Neuronal stem cell (in vitro differentiated cells): ENCODE results near the gene SLC49A3.
A peak's percentile ranks its signal among the peaks of the same experiment; 100 is the strongest.
"Not testable (repeated sequence)": the region's sequence is repeated elsewhere in the genome, so short reads cannot be mapped to it uniquely, and the experiment has no call there.

Source experiments
- DNase-seq: peaks from one replicate; pipeline ENCODE4 v3.0.0-alpha.2; 2013; ENCODE audit warnings: low spot score
- H2AFZ ChIP-seq: one replicate; pipeline ENCODE4 v1.6.1; 2013; ENCODE audit warnings: mild to moderate bottlenecking, low read length, inconsistent platforms
- H2AK5ac ChIP-seq: 2 replicates; pipeline ENCODE4 v1.6.1; 2013; ENCODE audit warnings: low read depth, mild to moderate bottlenecking, inconsistent platforms, low read length, moderate library complexity, mixed read lengths
- H2BK120ac ChIP-seq: 2 replicates; pipeline ENCODE4 v1.6.1; 2013; ENCODE audit warnings: low read depth, mild to moderate bottlenecking, inconsistent platforms, low read length, moderate library complexity, mixed read lengths
- H2BK12ac ChIP-seq: one replicate; pipeline ENCODE4 v1.6.1; 2013; ENCODE audit warnings: low read length, inconsistent platforms
- H2BK15ac ChIP-seq: 2 replicates; pipeline ENCODE4 v1.6.1; 2013; ENCODE audit warnings: mild to moderate bottlenecking, low read length, inconsistent platforms, mixed read lengths
- H2BK5ac ChIP-seq: one replicate; pipeline ENCODE4 v1.6.1; 2013; ENCODE audit warnings: inconsistent platforms, mild to moderate bottlenecking, low read length, moderate library complexity
- H3K14ac ChIP-seq: one replicate; pipeline ENCODE4 v1.6.1; 2013; ENCODE audit warnings: low read length, inconsistent platforms
- H3K18ac ChIP-seq: 2 replicates; pipeline ENCODE4 v1.6.1; 2013; ENCODE audit warnings: low read length, inconsistent platforms
- H3K23ac ChIP-seq: 2 replicates; pipeline ENCODE4 v1.6.1; 2013; ENCODE audit warnings: low read depth, mild to moderate bottlenecking, mixed read lengths, low read length, inconsistent platforms; ENCODE audit not compliant: poor library complexity
- H3K27ac ChIP-seq: replicated peaks from 3 replicates; pipeline ENCODE4 v1.5.1; 2013; ENCODE audit warnings: low read length, inconsistent platforms
- H3K27me3 ChIP-seq, 3 experiments: 2 replicates each; pipeline ENCODE4 v1.6.1; 2013; ENCODE audit warnings: low read length in 3 of 3, mild to moderate bottlenecking in 2 of 3, inconsistent platforms in 1 of 3, low read depth in 1 of 3, mixed read lengths in 1 of 3, moderate library complexity in 1 of 3; ENCODE audit not compliant: control insufficient read depth in 3 of 3, insufficient read depth in 3 of 3
- H3K36me3 ChIP-seq, 2 donors: replicated peaks in 1 of 2; 2 replicates each; pipeline ENCODE4 v1.6.1; 2013; ENCODE audit warnings: low read length in 2 of 2; ENCODE audit not compliant: control insufficient read depth in 2 of 2, insufficient read depth in 2 of 2
- H3K4ac ChIP-seq: 2 replicates; pipeline ENCODE4 v1.6.1; 2013; ENCODE audit warnings: inconsistent platforms, mild to moderate bottlenecking, low read length, moderate library complexity
- H3K4me1 ChIP-seq, 2 donors: 1 replicate in 1 of 2; 2 replicates in 1 of 2; pipeline ENCODE4 v1.6.1; 2013; ENCODE audit warnings: low read length in 2 of 2, low read depth in 1 of 2; ENCODE audit not compliant: control insufficient read depth in 2 of 2, insufficient read depth in 1 of 2
- H3K4me2 ChIP-seq: one replicate; pipeline ENCODE4 v1.6.1; 2013; ENCODE audit warnings: mild to moderate bottlenecking, low read length, inconsistent platforms; ENCODE audit not compliant: insufficient read depth, poor library complexity, severe bottlenecking
- H3K4me3 ChIP-seq, 2 donors: 2 replicates each; pipeline ENCODE4 v1.5.1; 2013; ENCODE audit warnings: low read length in 2 of 2, mild to moderate bottlenecking in 2 of 2, inconsistent platforms in 1 of 2, moderate library complexity in 1 of 2
- H3K79me1 ChIP-seq: one replicate; pipeline ENCODE4 v1.6.1; 2013; ENCODE audit warnings: low read depth, mild to moderate bottlenecking, inconsistent platforms, low read length, moderate library complexity
- H3K9ac ChIP-seq: one replicate; pipeline ENCODE4 v1.6.1; 2013; ENCODE audit warnings: mild to moderate bottlenecking, low read depth, low read length, inconsistent platforms; ENCODE audit not compliant: poor library complexity
- H3K9me3 ChIP-seq, 2 donors: replicated peaks in 1 of 2; 2 replicates each; pipeline versions ENCODE3 to v1.6.1; 2013; ENCODE audit warnings: low read length in 2 of 2, mild to moderate bottlenecking in 2 of 2, inconsistent platforms in 1 of 2, low read depth in 1 of 2, mixed read lengths in 1 of 2, moderate library complexity in 1 of 2; ENCODE audit not compliant: control insufficient read depth in 2 of 2, insufficient read depth in 1 of 2
- H4K8ac ChIP-seq: one replicate; pipeline ENCODE4 v1.6.1; 2013; ENCODE audit warnings: low read depth, mild to moderate bottlenecking, inconsistent platforms, low read length, moderate library complexity
- H4K91ac ChIP-seq: one replicate; pipeline ENCODE4 v1.6.1; 2013; ENCODE audit warnings: low read length, low read depth, mild to moderate bottlenecking, inconsistent platforms; ENCODE audit not compliant: poor library complexity
- WGBS, 2 donors: extraction: QIAGEN DNeasy Blood & Tissue Kit; methylation state at CpG; one replicate each; pipeline ENCODE4 v1.1.7; 2013; ENCODE audit warnings: missing lambda C conversion rate in 2 of 2, mixed read lengths in 1 of 2; ENCODE audit not compliant: insufficient read length in 2 of 2, insufficient replicate concordance in 1 of 2; ENCODE audit errors: extremely low coverage in 2 of 2; 5-methylcytosine and 5-hydroxymethylcytosine counted together

SLC49A3 gene

GRCh38 chr4:635851-636627 is 52.9 kb downstream of the SLC49A3 start:
- no peak overlapping the region for H4K8ac ChIP-seq
- H2BK12ac ChIP-seq = no peak overlapping the region
- H2BK5ac ChIP-seq = no peak overlapping the region
- H3K4me3 ChIP-seq = no peak overlapping the region
- H3K9ac ChIP-seq = peak overlapping the region; percentile 84
- no peak overlapping the region for H3K4me2 ChIP-seq
- peak overlapping the region; percentile 88 for H2AK5ac ChIP-seq
- peaks cover 0 to 4% (median 0%) of the 10 kb centered on the region in 3 experiments for H3K27me3 ChIP-seq
- peaks cover 2% of the 10 kb centered on the region for H3K79me1 ChIP-seq
- no peak for DNase-seq
- H3K23ac ChIP-seq = peak overlapping the region; percentile 85
- H3K36me3 ChIP-seq = no peaks in the 10 kb centered on the region
- H3K27ac ChIP-seq = no peak overlapping the region
- peaks cover 0 to 3% of the 10 kb centered on the region in 2 donors for H3K4me1 ChIP-seq
- peak overlapping the region; percentile 30 for H4K91ac ChIP-seq
- no peak overlapping the region for H3K4ac ChIP-seq
- WGBS, 2 donors = no CpG with 5 or more reads among the region's 22 CpGs
- H2BK15ac ChIP-seq = peak overlapping the region; percentile 11
- no peak overlapping the region for H2AFZ ChIP-seq
- H3K18ac ChIP-seq = peak overlapping the region; percentile 38
- peaks cover 6 to 11% of the 10 kb centered on the region in 2 donors for H3K9me3 ChIP-seq
- H3K14ac ChIP-seq = peak overlapping the region; percentile 82
- no peak overlapping the region for H2BK120ac ChIP-seq

GRCh38 chr4:635066-635835 is 53.7 kb downstream of the SLC49A3 start:
- not testable (repeated sequence) for H3K4ac ChIP-seq, H3K79me1 ChIP-seq, DNase-seq, H3K18ac ChIP-seq, H4K91ac ChIP-seq, H2AFZ ChIP-seq, H2BK15ac ChIP-seq, H3K4me1 ChIP-seq, H2BK5ac ChIP-seq, H3K4me2 ChIP-seq, H3K27ac ChIP-seq, H3K36me3 ChIP-seq, H3K4me3 ChIP-seq, H3K27me3 ChIP-seq, H2BK120ac ChIP-seq, H2AK5ac ChIP-seq
- no CpG with 5 or more reads among the region's 46 CpGs for WGBS, 2 donors
- Histone ChIP-seq H3K9ac (peak overlapping the region; percentile 44), H4K8ac (peak overlapping the region; percentile 43), H3K23ac (peak overlapping the region; percentile 65), H3K9me3 (peaks cover 4 to 11% of the 10 kb centered on the region in 2 donors), H2BK12ac (peak overlapping the region; percentile 22), H3K14ac (peak overlapping the region; percentile 56)

- no peak overlapping the region for H2BK5ac ChIP-seq
- peaks cover 2% of the 10 kb centered on the region for H3K79me1 ChIP-seq
- no peak overlapping the region for H3K14ac ChIP-seq
- no peak overlapping the region for H2AK5ac ChIP-seq
- peak overlapping the region; percentile 38 for H3K18ac ChIP-seq
- H2AFZ ChIP-seq = no peak overlapping the region
- no peak overlapping the region for H2BK15ac ChIP-seq
- no peak overlapping the region for H3K4me2 ChIP-seq
- H3K9me3 ChIP-seq = peaks cover 4 to 11% of the 10 kb centered on the region in 2 donors
- H2BK12ac ChIP-seq = no peak overlapping the region
- H3K23ac ChIP-seq = peak overlapping the region; percentile 73
- no peak overlapping the region for H3K4me3 ChIP-seq
- peaks cover 0 to 3% of the 10 kb centered on the region in 2 donors for H3K4me1 ChIP-seq
- no peak overlapping the region for H3K4ac ChIP-seq
- no peak overlapping the region for H3K27ac ChIP-seq
- peaks cover 0 to 8% (median 0%) of the 10 kb centered on the region in 3 experiments for H3K27me3 ChIP-seq
- DNase-seq = no peak
- no CpG with 5 or more reads among the region's 23 CpGs for whole genome bisulfite sequencing, 2 donors
- H4K91ac ChIP-seq = no peak overlapping the region
- H3K9ac ChIP-seq = peak overlapping the region; percentile 60
- H2BK120ac ChIP-seq = no peak overlapping the region
- no peaks in the 10 kb centered on the region for H3K36me3 ChIP-seq
- no peak overlapping the region for H4K8ac ChIP-seq
Measured at GRCh38 chr4:634599-634985, 54.4 kb downstream of the SLC49A3 start.
